Calu3 (cell line): ENCODE measurements around the gene CDH4. TPM values are rescaled to one million over a fixed set of nuclear protein-coding genes. Genes with fewer than 3 reads are reported as not detected.

Experiments used
- BruUV-seq: library from RNA; stranded (reverse); fragments of 400-500 nt; replicated peaks from 2 replicates; lab custom pipeline; 2021; lab: Mats Ljungman, UMichigan
- CTCF ChIA-PET: fragments of 300-600 bp; sonication (Branson Sonifier 250); formaldehyde crosslinking; loops from one replicate; lab custom pipeline; 2022; ENCODE audit warnings: antibody characterized with exemption; lab: Charles Lee
- DNase-seq: peaks from one replicate; pipeline ENCODE4 v3.0.0; 2022
- H3K27ac Mint-ChIP-seq: one replicate; pipeline ENCODE4 v1.8.0; 2022; ENCODE audit warnings: mixed read lengths; ENCODE audit not compliant: unreplicated experiment
- H3K27me3 Mint-ChIP-seq: one replicate; pipeline ENCODE4 v1.8.0; 2022; ENCODE audit warnings: mixed read lengths; ENCODE audit not compliant: unreplicated experiment
- H3K36me3 Mint-ChIP-seq: one replicate; pipeline ENCODE4 v1.8.0; 2022; ENCODE audit warnings: mild to moderate bottlenecking, moderate library complexity, mixed read lengths; ENCODE audit not compliant: insufficient read depth, unreplicated experiment
- H3K4me1 Mint-ChIP-seq: one replicate; pipeline ENCODE4 v1.8.0; 2022; ENCODE audit warnings: mild to moderate bottlenecking, low read depth, mixed read lengths; ENCODE audit not compliant: unreplicated experiment
- H3K4me3 Mint-ChIP-seq: one replicate; pipeline ENCODE4 v1.8.0; 2022; ENCODE audit warnings: mild to moderate bottlenecking, low read depth, moderate library complexity, mixed read lengths; ENCODE audit not compliant: unreplicated experiment
- H3K9me3 Mint-ChIP-seq: one replicate; pipeline ENCODE4 v1.8.0; 2022; ENCODE audit warnings: low read depth, mixed read lengths; ENCODE audit not compliant: unreplicated experiment
- intact Hi-C: fragments of 100-400 bp; cut with micrococcal nuclease; formaldehyde crosslinking; loops from one replicate; pipeline ENCODE4 v1.10.0; 2022; ENCODE audit not compliant: unreplicated experiment
- total RNA-seq: library from RNA; stranded (reverse); gene quantifications from 2 replicates; pipeline ENCODE4 v1.2.3, GENCODE V29; 2022
- TF ChIP-seq, protein P1 (sequence below): fragments of 200-600 bp; IDR thresholded peaks from one replicate; pipeline ENCODE4 v1.8.0; 2022; ENCODE audit warnings: antibody characterized with exemption; ENCODE audit not compliant: unreplicated experiment

CDH4 gene
- total RNA-seq, 1 experiment from 2014 or later, result not detected

DNA sequence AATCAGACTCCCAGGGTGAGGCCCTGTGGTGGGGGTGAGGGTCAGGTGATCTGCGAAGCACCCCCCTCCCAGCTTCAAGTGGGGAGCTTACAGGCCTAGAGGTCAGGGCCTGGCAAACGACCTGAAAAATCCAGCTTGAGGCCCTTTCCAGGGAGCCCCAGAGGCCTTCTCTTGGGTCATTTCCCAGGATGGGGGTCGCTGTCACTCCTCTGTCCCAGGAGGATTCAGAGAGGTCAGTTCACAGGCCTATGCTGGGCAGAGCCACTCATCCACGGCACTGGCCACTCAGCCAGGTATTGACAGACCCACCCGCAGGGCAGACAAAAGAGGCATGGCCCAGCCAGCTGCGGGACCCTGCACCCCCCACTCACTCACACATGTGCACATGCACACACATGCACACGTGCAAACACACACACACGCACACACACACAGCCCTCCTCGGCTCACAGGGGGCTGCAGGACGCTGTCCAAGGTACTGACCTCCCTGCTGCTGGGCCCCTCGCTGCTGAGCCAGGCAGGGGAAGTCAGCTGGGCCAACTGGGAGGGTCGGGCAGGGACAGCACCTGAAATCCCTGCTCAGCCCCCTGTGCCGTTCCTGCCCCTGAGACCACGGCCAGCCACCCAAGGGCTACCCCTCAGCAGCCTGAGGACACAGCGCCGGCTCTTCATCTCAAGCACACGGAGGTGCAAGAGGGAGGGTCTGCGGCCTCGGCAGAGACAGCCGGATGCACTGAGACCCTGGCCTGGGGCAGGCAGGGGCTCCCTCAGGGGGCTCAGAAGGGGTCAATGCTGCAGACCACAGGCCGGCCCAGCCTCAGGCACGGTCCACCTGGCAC, 699.9 kb downstream of the CDH4 start:
- CTCF ChIA-PET, result interaction anchor here (0.6 kb wide), 1 partner anchor 28 kb away, joined by 5 read pairs; no protein-coding TSS in a partner anchor
- H3K4me3 Mint-ChIP-seq, result no peak overlapping the region
- intact Hi-C loops, result no loop called here
- no peaks in the 10 kb centered on the region for H3K36me3 Mint-ChIP-seq
- no peaks in the 10 kb centered on the region for H3K27me3 Mint-ChIP-seq
- H3K27ac Mint-ChIP-seq, result no peak overlapping the region
- BruUV-seq, result no TSS peak
- H3K9me3 Mint-ChIP-seq, result peaks cover 2% of the 10 kb centered on the region
- no peaks in the 10 kb centered on the region for H3K4me1 Mint-ChIP-seq
- TF ChIP-seq, protein P1, sequence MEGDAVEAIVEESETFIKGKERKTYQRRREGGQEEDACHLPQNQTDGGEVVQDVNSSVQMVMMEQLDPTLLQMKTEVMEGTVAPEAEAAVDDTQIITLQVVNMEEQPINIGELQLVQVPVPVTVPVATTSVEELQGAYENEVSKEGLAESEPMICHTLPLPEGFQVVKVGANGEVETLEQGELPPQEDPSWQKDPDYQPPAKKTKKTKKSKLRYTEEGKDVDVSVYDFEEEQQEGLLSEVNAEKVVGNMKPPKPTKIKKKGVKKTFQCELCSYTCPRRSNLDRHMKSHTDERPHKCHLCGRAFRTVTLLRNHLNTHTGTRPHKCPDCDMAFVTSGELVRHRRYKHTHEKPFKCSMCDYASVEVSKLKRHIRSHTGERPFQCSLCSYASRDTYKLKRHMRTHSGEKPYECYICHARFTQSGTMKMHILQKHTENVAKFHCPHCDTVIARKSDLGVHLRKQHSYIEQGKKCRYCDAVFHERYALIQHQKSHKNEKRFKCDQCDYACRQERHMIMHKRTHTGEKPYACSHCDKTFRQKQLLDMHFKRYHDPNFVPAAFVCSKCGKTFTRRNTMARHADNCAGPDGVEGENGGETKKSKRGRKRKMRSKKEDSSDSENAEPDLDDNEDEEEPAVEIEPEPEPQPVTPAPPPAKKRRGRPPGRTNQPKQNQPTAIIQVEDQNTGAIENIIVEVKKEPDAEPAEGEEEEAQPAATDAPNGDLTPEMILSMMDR, result no peak
- no peak for DNase-seq

DNA sequence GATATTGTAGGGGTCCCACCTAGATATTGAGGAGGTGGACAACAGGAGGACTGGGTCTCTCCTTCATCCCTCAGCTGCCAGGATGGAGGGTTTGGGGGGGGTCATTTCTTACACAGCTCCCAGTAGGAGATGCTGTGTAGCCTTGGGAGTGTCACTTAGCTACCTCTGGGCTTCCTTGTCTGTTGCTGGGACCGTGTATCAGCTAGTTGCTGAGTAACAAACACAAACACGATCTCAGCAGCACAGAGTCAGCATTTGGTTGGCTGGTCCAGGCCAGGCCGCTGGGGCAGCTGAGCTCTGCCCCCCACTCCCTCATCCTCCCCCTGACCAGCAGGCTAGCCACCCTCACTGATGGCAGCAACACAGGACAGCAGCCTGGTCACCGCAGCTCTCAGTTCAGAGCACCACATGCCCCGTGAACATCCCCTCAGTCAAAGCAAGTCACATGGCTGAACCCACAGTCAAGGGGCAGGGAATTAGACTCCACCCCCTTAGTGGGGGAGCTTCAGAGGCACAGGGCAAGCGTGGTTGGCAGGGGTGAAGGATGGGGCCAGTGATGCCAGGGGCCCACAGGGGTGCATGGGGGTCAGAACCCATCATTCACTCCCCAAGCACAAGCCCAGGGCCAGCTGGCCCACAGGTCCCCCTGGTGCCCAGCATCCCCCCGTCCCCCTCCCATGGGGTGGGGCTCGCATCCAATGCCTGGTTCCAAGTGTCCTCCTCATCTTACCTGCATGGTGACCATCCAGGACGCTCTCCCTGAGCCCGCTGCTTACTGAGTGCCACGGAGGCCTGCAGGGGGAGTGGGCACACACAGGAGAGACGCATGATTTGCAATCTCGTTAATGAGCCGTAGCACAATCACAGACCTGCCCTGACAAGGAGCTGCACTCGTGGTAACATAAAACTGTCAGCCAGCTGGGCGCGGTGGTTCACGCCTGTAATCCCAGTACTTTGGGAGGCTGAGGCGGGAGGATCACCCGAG, 701.3 kb downstream of the CDH4 start:
- Mint-ChIP-seq H3K27me3 (no peaks in the 10 kb centered on the region), H3K27ac (no peak overlapping the region), H3K4me3 (no peak overlapping the region), H3K4me1 (no peaks in the 10 kb centered on the region), H3K36me3 (no peaks in the 10 kb centered on the region), H3K9me3 (peaks cover 2% of the 10 kb centered on the region)
- TF ChIP-seq, protein P1, result no peak
- CTCF ChIA-PET, result no interaction called here
- intact Hi-C loops, result no loop called here
- DNase-seq, result no peak
- BruUV-seq, result no TSS peak

DNA sequence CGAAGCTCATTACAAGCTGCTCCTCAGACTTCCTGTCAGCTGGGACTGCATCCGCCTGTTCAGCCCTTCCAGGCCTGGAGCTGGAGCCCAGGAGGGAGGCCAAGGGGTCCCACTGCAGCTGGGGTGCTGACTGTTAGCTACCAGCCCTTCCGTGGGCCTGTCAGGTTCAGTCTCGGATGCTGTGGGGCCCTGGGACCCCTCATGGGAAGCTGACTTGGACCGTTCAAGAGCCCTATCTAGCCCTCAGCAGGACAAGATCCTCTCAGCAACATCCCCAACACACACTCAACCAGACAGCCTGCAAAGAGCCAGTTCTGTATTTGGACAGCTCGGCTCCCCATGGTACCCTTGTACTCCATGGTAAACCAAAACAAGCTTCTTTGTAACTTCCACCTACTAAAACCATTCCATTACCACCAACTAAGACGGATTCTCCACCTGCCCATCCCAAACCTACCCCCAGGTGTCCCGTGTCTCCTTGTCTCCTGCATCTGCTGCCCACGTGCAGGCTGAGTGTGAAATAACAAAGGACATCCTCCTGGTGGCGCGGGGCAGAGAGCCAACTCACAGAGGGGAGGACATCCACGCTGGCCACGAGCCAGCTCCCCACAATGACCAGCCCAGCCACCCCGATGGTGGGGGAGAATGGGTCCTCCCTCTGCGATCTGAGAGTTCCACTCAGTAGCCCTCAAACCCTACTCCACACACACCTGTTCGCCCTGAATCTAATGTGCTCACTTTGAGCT, 702.4 kb downstream of the CDH4 start:
- BruUV-seq, result no TSS peak

More for the DNA sequence above, 702.4 kb downstream of the CDH4 start:
- Mint-ChIP-seq H3K4me3 (no peak overlapping the region), H3K27me3 (no peaks in the 10 kb centered on the region), H3K4me1 (no peaks in the 10 kb centered on the region), H3K27ac (no peak overlapping the region), H3K36me3 (no peaks in the 10 kb centered on the region), H3K9me3 (peaks cover 2% of the 10 kb centered on the region)
- CTCF ChIA-PET, result no interaction called here
- intact Hi-C loops, result no loop called here
- DNase-seq, result no peak
- TF ChIP-seq, protein P1, result no peak
